Measurements from ENCODE around the gene TCF4.

TCF4 gene

DNA sequence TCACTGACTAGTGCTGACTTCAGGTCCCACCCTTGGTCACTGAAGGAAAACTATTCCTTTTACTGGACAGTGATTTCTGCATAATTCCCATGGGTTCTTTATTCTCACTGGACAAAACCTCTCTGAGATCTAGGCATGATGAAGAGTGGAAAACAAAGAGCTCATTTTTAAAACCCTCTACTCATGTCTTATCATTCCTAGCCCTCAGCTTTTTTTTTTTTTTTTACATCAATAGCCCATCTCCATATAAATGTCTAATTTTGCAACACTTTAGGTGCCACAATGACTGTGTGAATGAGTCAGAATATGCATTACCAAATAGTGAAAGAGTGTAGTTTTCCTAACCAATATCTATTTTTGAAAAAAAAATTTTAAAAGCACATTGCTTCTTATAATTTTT is 74.8 kb downstream of the TCF4 start:
- no peak overlapping the region for H3K4me3 ChIP-seq (ENCODE audit: low read depth, low read length)
- no peak for DNase-seq (ENCODE audit: low read depth)

DNA sequence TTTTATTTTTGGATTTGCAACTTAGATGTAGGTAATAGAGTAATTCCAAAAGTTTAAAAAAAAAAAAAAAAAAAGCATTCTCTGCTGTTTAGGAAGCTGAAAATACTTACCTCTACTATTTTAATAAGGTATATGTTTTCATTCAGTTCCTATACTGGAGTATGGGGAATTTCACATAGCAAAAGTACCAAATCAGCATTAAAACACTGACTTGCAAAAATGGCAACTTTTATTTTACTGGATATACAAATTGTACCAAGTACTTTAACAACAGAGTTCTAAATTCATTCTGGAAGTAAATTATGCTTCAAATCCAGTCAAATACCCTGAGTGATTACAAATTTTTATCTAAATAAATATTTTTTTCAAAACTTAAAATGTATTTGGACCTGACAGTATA is 76.7 kb downstream of the TCF4 start:
- no peak overlapping the region for H3K4me3 ChIP-seq (ENCODE audit: low read depth, low read length)

DNA sequence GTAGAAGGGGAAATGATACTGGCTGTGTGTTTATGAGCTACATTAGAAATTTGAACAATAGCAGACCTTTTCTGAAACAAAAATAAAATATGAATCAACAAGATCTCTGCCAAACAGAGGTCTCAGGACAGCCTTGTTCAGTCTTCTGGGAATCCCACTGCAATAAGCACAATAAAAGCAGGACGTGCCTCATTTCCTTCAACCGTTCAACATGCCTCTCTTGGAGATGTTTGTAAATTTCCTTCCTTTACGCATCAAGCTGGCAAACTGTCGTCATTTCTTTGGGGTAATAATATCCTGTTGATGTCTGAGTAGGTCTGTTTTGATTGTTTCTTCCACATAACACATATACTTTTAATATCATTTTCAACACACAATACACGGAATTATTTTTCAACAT is 77.2 kb downstream of the TCF4 start:
- peak; percentile 78 for DNase-seq (ENCODE audit: low read depth)

More for the DNA sequence above, 76.7 kb downstream of the TCF4 start:
- DNase-seq (ENCODE audit: low read depth), result no peak

DNA sequence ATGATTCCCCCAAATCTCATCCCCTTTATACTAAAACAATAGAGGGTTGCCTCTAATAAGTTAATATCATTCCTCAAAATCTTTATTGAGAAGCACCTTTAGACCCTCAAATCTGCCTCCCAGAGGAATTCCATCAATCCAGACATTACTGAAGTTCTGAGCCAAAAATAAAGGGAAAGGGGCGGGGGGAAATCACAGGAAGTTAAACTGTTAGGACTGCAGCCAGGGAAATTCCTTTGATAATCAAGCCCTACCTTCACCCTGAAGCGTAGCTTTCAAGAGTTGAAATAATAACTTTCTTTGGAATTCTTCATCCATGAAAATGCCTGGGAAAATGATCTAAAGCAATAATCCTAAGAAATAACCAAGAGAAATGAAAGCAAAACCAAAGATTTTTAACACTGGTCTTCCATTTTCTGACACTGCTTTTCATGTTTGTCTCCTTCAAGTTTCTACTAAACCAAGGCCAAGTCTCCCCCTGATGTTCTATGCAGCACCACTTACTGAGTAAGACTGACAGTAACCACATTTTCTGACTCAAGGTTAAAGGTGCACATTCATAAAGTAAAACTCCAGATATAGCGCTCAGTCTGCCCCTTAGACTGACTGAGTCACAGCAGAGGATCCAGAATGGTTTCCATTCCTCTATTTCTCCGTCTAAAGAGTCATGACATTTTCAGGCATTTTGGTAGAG is 78.2 kb downstream of the TCF4 start:
- peak overlapping the region; percentile 29 for H3K4me3 ChIP-seq (ENCODE audit: low read depth, low read length)
- DNase-seq (ENCODE audit: low read depth), result peak; percentile 83

More for the DNA sequence above, 77.2 kb downstream of the TCF4 start:
- no peak overlapping the region for H3K4me3 ChIP-seq (ENCODE audit: low read depth, low read length)

DNA sequence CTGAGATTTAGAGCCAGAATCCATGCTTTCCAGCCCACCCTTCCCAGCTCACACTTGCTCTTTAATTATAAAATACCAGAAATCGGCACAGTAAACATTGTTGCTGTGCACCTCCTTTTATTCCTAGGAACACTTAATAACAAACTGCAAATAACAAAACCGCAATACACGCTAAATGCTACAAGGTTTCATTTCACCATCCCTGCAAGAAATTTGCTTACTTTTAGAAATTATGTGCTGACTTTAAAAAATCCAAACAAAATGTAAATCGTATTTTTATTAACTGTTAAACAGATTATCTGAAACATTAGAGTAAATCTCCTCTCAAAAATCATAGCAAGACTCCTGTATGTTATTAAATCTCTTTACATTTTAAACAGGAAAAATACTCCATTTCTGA is 79.3 kb downstream of the TCF4 start:
- no peak for DNase-seq (ENCODE audit: low read depth)
- no peak overlapping the region for H3K4me3 ChIP-seq (ENCODE audit: low read depth, low read length)

DNA sequence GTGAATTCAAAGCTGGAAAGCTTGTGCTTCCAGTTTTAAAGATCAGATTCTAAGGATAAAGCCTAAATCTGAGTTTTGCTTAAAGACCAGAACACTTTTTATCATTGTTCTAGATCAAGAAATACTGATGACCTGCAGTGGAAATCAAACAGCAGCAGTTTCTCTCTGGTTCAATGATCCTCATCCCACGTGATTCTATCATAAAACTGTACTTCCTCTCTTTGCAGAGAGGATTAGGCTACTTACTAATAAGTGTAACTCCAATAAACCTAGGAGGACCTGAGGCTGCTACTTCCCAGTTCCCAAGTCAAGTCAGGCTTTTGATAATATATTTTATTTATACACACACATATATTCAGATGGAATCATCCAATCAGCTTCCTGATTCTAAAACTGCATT is 81.9 kb downstream of the TCF4 start:
- H3K4me3 ChIP-seq (ENCODE audit: low read depth, low read length), result no peak overlapping the region
- no peak for DNase-seq (ENCODE audit: low read depth)

DNA sequence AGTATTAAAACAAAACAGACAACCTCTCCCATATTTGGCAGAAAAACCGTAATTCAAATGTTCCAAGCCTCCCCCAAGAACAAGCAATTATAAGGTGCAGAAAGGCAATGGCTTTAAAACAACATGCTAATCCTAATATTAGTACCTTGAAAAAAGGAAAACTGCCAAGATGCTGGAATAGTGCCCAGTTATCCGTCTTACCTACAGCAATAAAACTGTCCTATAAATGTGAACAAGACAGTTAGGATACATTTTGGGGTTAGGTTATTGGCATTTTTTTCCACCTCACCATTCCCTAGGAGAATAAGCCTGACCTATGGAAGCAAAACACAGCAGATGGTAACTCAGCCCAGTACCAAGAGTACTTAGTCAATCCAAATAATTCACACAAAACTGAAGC is 83.2 kb downstream of the TCF4 start:
- no peak for DNase-seq (ENCODE audit: low read depth)
- no peak overlapping the region for H3K4me3 ChIP-seq (ENCODE audit: low read depth, low read length)

DNA sequence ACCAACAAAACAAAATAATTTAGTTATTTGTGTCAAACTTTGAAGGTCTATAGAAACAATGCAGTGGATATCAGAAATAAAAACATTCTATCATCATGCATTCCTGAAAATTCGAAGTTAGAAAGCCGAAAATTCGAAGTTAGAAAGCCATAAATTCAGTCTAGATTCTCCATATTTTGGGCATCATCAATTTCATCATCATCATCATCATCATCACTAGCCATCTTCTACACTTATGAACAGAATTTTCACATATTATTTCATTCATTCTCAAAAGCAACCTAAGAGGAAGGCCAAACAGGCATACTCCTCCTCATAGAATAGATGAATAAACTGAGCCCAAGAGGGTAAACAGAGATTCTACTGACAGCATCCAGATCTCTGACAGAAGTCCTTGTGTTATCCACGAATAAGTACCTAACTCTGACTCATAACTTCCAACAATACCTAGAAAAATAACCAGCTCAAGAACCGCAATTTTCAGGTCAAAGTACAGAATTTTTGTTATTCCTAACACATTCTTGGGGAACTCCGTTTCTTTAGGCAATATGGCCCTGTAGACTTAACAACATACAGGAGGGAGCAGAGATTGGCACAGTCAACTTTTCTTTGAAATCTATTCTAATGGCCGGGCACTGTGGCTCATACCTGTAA is 84.7 kb downstream of the TCF4 start:
- DNase-seq (ENCODE audit: low read depth), result no peak
- no peak overlapping the region for H3K4me3 ChIP-seq (ENCODE audit: low read depth, low read length)

DNA sequence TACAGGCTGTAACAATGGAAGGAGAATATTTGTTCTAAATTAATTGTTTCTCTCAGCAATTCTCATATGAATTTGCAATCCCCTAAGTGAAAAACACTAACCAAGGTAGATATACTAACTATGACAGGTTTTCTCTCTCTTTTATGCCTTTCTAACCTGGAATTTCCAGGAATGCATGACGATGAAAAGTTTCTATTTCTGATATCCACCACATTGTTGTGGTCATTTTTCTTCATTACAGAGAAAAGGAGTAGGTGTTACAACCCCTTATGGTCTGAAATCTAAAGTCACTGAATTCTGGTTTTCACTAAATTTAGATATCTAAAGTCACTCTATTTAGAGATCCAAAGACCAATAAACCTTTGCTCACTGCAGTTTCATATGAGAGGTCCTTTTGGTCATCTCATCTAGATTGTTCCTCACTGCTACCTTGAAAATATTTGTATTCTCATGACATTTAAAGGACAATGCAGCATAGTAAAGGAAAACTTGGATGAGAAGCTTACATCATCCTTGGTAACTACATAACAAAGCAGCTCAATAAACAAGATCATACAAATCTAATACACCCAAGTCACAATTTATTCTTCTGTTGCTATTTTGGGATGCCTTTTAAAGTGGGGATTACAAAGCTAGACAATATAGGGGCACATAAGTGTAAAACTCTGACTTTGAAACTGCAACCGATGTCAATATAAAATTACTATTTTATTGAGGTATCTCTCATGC is 85.8 kb downstream of the TCF4 start:
- no peak for DNase-seq (ENCODE audit: low read depth)

DNA sequence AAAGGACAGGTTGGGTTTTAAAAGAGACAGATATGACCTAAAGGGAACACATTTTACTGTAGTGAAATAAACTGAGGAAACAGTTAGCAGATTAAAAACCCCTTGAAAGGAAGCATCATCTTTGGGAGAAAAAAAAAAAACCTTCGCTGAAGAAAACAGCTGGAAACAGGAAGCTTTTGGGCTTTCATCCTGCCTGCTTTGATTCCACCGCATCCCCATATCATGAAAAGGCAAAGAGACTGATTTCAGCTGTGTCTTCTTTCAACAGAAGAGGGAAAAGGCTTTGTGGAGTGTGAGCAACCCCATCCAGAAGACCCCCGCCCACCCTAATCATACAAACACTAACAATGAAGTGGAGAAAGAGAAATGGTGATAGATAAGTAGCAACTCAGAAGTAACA is 86.4 kb downstream of the TCF4 start:
- DNase-seq (ENCODE audit: low read depth), result no peak
- no peak overlapping the region for H3K4me3 ChIP-seq (ENCODE audit: low read depth, low read length)

More for the DNA sequence above, 85.8 kb downstream of the TCF4 start:
- H3K4me3 ChIP-seq (ENCODE audit: low read depth, low read length), result no peak overlapping the region

DNA sequence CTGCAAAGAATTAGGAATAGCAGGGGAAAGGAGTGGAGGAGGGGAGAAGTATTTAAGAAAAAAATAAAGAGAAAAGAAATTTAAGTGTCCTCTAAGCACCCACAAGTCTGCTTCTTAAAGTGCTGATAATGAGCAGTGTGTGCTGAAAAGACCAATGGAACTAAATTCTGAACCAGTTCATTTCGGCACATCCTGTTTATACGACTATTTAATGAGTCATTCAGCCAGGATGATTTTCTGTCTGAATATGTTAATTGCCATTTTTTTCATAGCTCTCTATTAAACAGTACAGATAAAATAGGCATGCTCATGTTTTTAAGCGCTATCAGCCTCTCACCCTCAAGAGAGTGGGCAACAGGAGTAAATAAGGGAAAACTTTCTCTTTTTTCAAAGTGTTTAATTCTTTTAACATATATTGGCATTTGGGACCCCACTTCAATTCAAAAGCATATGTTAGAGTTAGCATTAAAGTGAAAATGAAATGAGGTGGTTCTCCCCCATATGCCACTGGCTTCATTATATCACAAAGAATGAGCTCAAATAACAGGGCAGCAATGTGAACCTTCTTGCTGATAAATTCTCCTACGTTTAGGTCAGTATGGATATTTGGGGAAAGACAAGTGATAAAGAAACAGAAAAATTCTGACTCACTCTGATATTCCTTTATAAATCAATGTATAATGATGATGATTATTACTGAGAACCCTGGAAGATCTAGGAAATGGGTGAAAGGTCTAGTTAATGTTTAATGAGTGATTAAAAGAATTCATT is 87.5 kb downstream of the TCF4 start:
- H3K4me3 ChIP-seq (ENCODE audit: low read depth, low read length), result no peak overlapping the region
- peak; percentile 47 for DNase-seq (ENCODE audit: low read depth)

DNA sequence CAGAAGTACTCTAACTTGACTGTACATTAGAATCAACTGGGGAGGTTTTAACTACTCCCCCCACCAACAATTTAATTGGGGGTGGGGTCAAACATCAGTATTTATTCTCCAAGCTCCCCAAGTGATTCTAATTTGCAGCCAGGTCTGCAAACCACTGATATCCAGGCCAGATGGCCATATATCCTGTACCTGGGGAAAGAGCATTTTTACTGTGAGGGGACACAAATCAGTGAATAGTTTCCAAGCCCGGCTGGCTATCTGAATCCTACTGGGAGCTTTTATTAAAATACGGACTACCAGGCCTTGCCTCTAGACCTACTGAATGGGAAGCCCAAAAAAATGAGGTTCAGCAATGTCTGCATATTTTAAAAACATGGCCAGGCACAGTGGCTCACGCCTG is 88.5 kb downstream of the TCF4 start:
- no peak for DNase-seq (ENCODE audit: low read depth)
- H3K4me3 ChIP-seq (ENCODE audit: low read depth, low read length), result no peak overlapping the region

DNA sequence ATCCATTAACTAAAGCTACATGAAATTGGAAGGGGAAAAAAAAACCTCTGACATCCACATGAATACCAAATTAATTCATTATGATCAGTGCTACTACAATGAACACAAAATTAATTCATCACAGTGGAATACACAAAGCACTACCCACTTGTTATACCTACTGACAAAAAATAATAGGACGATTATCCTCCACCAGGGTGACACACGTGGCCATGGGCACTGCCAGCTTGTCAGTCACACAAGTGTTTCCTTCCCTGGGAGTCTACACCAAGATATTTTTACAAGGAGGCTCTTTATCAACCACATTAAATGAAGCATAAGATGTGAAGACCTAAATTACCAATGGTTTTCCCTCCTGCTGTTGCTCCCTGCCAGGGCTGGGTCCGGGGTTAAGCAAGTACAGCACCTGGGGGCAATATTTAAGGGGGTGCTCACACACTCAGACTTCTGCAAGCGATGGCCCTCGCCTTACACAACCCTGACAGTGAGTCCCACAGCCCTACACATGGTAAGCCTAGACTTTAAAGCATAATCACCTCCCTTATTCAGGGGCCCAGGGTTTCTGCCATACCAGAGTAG is 90.1 kb downstream of the TCF4 start:
- no peak for DNase-seq (ENCODE audit: low read depth)
- H3K4me3 ChIP-seq (ENCODE audit: low read depth, low read length), result no peak overlapping the region

DNA sequence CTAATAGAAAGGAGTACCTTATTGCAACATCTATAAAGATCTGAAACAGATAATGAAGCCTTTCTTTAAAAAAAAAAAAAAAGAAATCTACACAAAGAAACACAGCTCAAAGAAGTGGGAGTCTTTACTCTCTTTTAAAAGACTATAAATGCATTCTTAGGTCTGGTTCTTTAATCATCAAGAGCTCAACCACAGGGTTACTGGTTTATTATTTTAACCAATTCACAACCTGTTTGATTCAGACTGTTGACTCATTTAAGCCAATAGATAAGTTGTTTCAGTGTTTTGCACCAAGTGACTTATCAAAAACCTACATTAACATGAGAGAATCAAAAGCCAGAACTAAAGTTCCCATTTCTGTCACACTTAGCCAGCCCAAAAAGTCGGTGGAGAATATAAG is 93.1 kb downstream of the TCF4 start:
- no peak overlapping the region for H3K4me3 ChIP-seq (ENCODE audit: low read depth, low read length)
- DNase-seq (ENCODE audit: low read depth), result no peak

DNA sequence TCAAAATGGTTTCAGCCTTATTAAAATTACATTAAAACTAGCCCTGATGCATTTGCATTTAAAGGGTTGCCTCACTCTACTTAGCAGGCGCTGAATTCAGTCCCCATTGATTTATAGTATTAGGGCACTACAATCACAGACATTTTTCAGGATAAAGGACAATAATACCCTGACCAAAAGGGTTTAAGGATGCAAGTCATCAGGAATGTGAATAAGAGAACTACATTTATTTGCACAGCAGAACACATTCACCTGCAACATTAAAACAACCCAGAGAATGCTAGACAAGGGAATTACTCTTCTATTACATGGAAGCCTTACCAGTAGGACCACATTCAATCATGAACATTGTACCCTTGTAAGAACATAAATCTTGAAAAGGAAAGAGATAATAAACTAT is 93.6 kb downstream of the TCF4 start:
- no peak overlapping the region for H3K4me3 ChIP-seq (ENCODE audit: low read depth, low read length)
- DNase-seq (ENCODE audit: low read depth), result no peak

DNA sequence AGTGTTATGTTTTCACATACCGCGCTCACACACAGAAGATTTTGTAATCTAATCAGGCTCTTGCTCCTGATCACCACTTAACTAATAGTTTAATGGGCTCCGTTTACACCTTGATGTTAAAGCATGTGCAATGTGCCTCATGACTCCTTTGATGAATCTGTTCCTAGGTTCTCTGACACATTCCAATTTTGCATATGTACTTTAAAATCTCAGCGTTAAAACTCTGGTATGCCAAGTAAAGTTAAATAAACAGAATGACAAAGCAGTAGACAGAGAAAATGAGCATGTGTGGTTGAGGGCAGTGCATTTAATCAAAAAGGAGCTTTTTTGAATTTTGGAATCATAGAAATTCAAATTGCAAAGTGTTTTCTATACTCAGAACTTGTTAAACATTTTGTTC is 96.4 kb downstream of the TCF4 start:
- DNase-seq (ENCODE audit: low read depth), result no peak
- no peak overlapping the region for H3K4me3 ChIP-seq (ENCODE audit: low read depth, low read length)

DNA sequence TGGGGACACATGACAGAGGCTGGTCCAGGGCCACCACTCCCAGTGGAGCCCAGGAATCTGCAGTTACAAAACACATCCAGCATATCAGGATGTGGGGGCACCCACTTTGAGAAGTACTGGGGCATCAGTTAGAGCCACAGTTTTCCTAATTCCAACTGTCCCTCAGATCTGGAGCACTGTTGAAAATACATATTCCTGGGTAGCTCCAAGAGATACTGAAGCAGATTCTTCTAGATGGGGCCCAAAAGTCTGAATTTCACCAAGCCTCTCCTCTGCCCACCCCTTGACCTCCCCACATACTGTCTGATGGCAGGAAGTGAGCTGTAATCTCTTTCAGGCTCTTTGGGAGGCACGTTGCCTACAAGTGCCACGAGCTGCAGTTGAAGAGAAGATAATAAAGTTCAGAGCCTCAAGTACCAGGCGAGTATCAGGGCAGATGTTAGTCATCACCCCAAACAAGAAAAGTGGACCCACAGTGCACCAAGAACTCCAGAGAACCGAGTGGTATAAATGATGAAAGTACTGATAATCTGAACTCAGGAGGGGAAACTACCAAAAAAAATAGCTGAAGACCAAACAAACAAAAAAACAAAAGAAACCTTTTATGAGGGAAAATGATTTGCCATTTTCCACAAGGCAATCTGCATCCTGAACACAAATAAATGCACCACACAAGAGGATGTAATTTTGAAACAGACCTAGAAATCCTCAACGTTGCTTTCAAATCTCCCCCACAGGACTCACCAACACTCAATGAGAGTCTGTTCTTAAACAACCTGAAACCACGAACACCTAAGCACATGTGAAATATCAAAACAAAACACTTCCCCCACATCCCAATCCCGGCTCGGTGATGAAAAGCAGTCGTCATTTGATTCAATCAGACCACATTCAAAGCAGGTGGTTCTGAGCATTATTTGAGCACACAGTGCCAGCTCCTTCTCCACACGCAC is 98.7 kb downstream of the TCF4 start:
- H3K4me3 ChIP-seq (ENCODE audit: low read depth, low read length), result no peak overlapping the region
- no peak for DNase-seq (ENCODE audit: low read depth)

DNA sequence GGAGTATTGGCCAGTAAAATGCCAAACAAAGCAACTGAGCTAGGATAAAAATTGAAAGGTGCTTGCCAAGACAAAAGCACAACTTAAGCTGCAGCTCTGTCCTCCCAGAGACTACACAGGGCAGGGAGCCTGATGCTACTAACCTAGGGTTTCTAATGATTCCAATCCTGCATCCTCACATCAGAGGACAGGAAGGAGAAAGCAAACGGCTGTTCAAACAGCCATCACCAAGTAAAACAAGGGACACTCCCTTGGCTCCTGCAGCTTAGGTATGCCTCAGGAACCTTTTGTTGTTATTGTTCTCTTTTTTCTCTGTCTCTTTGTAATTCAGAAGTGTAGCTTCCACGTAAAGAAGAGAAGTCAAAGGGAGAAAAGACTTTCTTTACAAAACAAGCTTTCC is 99.5 kb downstream of the TCF4 start:
- DNase-seq (ENCODE audit: low read depth), result no peak
- no peak overlapping the region for H3K4me3 ChIP-seq (ENCODE audit: low read depth, low read length)

DNA sequence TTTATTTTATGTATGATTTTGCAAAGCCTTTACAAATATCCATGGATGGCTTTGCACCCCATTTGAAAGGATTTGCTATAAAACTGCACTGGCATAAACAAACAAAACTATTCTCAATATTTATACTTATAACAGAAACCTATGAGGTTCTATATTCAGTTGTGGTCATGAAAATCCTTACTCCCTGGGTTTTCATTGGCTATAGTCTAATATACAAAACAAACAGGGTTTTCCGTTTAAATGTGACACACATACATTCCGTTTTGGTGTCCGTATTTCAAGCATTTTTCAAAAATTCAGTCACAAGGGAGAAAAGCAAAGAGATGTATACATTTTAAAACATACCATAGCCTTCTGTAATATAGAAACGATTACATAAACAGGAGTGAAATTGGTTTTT is 100.0 kb downstream of the TCF4 start:
- no peak overlapping the region for H3K4me3 ChIP-seq (ENCODE audit: low read depth, low read length)
- no peak for DNase-seq (ENCODE audit: low read depth)

Measured in skeletal muscle cell (primary cell).